HG02571 (cell line): ENCODE results near the gene MAML3.

Experiments
- ATAC-seq: cut with Tn5 transposase; IDR thresholded peaks from one replicate; pipeline ENCODE4 v1.9.1; 2021; ENCODE audit warnings: mild to moderate bottlenecking, moderate library complexity; ENCODE audit not compliant: unreplicated experiment

The MAML3 gene

GRCh38 chr4:140080883-140081282 lies 73.1 kb downstream of the MAML3 start:
- no peak for ATAC-seq

- no peak for ATAC-seq
Measured at GRCh38 chr4:140078366-140078765, 75.6 kb downstream of the MAML3 start.

- ATAC-seq, result no peak
Measured at GRCh38 chr4:140076307-140076706, 77.7 kb downstream of the MAML3 start.

- peak; percentile 86 for ATAC-seq
Measured at GRCh38 chr4:140071806-140072205, 82.2 kb downstream of the MAML3 start.

- ATAC-seq, result no peak
Measured at GRCh38 chr4:140070973-140071372, 83.0 kb downstream of the MAML3 start.

- no peak for ATAC-seq
Measured at GRCh38 chr4:140070366-140070765, 83.6 kb downstream of the MAML3 start.

GRCh38 chr4:140069066-140069465 lies 84.9 kb downstream of the MAML3 start:
- ATAC-seq, result no peak

- no peak for ATAC-seq
Measured at GRCh38 chr4:140068271-140068670, 85.7 kb downstream of the MAML3 start.

- ATAC-seq, result no peak
Measured at GRCh38 chr4:140066031-140066930, 87.7 kb downstream of the MAML3 start.

GRCh38 chr4:140065393-140065792 lies 88.6 kb downstream of the MAML3 start:
- no peak for ATAC-seq

- no peak for ATAC-seq
Measured at GRCh38 chr4:140061659-140062289, 92.2 kb downstream of the MAML3 start.

GRCh38 chr4:140061194-140061593 lies 92.8 kb downstream of the MAML3 start:
- no peak for ATAC-seq

GRCh38 chr4:140059159-140059558 lies 94.8 kb downstream of the MAML3 start:
- ATAC-seq, result no peak

- ATAC-seq, result no peak
Measured at GRCh38 chr4:140057701-140058100, 96.3 kb downstream of the MAML3 start.

- no peak for ATAC-seq
Measured at GRCh38 chr4:140056015-140056414, 98.0 kb downstream of the MAML3 start.

- no peak for ATAC-seq
Measured at GRCh38 chr4:140054861-140055260, 99.1 kb downstream of the MAML3 start.

GRCh38 chr4:140053185-140053584 lies 100.8 kb downstream of the MAML3 start:
- ATAC-seq, result no peak

GRCh38 chr4:140052050-140052449 lies 101.9 kb downstream of the MAML3 start:
- no peak for ATAC-seq

- no peak for ATAC-seq
Measured at GRCh38 chr4:140049849-140050637, 103.9 kb downstream of the MAML3 start.

- no peak for ATAC-seq
Measured at GRCh38 chr4:140049024-140049848, 104.7 kb downstream of the MAML3 start.
